ENCODE data around the gene CCDC78.
"Not testable (repeated sequence)": the region's sequence is repeated elsewhere in the genome, so short reads cannot be mapped to it uniquely, and the experiment has no call there.

The CCDC78 gene

GRCh38 chr16:761625-762513 lies 35.6 kb upstream of the CCDC78 start:
- DNase-seq (ENCODE audit: extremely low spot score, insufficient read length, low read depth) (no peak), FAIRE-seq (no peak)

DNA sequence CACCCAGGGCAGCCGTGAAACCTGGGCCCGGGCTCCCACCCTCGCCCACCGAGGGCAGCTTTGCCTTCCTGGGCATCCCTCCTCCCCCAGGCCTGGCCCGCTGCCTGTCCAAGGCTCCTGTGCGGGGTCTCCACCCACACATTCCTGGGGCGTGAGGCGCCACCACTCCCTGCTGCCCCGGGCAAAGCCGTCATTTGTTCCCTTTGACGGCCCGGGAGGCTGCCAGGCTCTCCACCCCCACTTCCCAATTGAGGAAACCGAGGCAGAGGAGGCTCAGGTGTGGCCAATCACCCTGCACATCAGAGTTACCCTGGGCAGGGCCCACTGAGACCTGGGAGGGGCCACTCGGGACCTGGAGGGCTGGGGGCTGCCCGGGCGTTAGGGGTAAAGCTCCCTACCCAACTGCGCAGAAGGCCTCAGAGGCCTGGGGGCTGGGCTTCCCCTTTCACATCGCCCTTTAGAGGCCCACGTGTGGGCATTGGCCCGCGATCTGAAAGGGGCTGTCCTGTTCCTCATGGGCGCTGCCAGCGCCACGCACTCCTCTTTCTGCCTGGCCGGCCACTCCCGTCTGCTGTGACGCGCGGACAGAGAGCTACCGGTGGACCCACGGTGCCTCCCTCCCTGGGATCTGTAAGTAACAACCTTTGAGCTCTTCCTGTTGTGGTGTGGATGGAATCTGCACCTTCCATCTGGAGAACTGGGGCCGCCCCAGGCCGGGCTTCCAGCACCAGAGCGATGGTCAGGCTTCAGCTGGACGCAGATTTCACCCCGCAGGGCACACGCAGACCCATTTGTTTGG lies 34.5 kb upstream of the CCDC78 start, which contains the start of gene MSLN:
MSLN (plus strand) TSS at position 190 of the 799 bp plus-strand sequence. CDS start 1,947 bp downstream, outside the sequence.
- DNase-seq (ENCODE audit: extremely low spot score, insufficient read length, low read depth) (no peak), FAIRE-seq (no peak)

- no peak for FAIRE-seq
- no peak for DNase-seq (ENCODE audit: extremely low spot score, insufficient read length, low read depth)
These were observed 33.8 kb upstream of the CCDC78 start for GRCh38 chr16:760065-760464.

- FAIRE-seq (no peak), DNase-seq (ENCODE audit: extremely low spot score, insufficient read length, low read depth) (no peak)
These were observed 33.1 kb upstream of the CCDC78 start for GRCh38 chr16:759110-759910.

DNA sequence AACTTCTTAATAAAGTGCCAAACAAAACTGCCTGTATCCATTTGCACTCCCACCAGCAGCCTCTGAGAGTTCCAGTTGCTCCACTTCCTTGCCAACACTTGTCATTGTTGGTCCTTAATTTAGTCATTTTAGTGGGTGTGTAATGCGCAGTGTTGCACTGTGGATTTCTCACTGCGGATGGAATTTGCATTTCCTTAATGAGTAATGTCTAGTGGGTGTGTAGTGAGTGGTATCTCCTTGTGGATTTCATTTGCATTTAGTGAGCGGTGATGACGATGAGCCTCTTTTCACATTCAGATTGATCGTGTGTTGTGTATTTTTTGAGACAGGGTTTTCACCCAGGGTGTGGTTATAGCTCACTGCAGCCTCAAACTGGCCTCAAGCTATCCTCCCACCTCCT lies 30.2 kb upstream of the CCDC78 start:
- FAIRE-seq (no peak), DNase-seq (ENCODE audit: extremely low spot score, insufficient read length, low read depth) (no peak)

DNA sequence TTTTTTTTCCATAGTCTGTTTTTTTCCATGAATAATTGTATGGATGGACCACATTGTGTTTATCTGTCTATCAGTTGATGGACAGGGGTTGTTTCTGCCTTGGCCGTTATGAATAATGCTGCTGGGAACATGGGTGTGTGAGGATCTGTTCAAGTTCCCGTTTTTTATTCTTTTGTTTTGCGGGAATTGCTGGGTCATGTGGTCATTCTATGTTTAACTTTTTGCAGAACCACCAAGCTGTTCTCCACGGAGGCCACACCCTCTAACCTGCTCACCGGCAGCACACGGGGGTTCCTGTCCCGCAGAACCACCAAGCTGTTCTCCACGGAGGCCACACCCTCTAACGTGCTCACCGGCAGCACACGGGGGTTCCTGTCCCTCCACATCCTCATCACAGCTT lies 28.4 kb upstream of the CCDC78 start:
- DNase-seq (ENCODE audit: extremely low spot score, insufficient read length, low read depth) (no peak), FAIRE-seq (no peak)

DNA sequence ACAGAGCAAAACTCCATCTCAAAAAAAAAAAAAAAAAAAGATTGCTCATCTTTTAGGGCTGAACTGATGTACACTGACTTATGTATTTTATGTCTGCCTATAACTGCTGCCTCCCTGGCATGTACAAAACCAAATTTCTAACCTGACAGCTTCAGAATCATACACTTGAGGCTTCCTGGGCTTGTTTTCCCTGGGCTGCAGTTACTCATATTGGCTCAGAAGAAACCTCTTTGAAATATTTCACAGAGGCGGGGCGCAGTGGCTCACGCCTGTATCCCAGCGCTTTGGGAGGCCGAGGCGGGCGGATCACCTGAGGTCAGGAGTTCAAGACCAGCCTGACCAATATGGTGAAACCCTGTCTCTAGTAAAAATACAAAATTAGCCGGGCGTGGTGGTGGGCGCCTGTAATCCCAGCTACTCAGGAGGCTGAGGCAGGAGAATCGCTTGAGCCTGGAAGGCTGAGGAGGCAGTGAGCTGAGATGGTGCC lies 27.9 kb upstream of the CCDC78 start:
- FAIRE-seq; DNase-seq (ENCODE audit: extremely low spot score, insufficient read length, low read depth): not testable (repeated sequence)

DNA sequence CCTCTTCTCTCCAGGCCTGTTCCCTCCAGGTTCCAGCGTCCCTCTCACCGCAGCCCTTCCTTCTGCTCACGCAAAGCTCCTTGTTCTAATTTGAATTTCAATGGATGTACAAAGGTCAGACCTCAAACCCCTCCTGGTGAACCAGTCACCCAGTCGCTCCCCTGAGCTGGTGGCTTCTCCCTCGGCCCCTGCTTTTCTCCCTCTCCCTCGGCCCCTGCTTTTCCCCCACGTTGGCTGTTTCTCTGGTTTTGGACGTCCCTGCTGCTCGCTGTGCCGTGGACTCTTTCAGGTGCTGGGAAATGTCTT lies 25.7 kb upstream of the CCDC78 start:
- DNase-seq (ENCODE audit: extremely low spot score, insufficient read length, low read depth) (no peak), FAIRE-seq (no peak)

- no peak for FAIRE-seq
- DNase-seq (ENCODE audit: extremely low spot score, insufficient read length, low read depth) = no peak
These were observed 25.1 kb upstream of the CCDC78 start for GRCh38 chr16:751152-752006.

- DNase-seq (ENCODE audit: extremely low spot score, insufficient read length, low read depth) (no peak), FAIRE-seq (no peak)
These were observed 24.2 kb upstream of the CCDC78 start for GRCh38 chr16:750485-750884.

GRCh38 chr16:749010-749409 lies 22.8 kb upstream of the CCDC78 start:
- DNase-seq (ENCODE audit: extremely low spot score, insufficient read length, low read depth) (no peak), FAIRE-seq (no peak)

DNA sequence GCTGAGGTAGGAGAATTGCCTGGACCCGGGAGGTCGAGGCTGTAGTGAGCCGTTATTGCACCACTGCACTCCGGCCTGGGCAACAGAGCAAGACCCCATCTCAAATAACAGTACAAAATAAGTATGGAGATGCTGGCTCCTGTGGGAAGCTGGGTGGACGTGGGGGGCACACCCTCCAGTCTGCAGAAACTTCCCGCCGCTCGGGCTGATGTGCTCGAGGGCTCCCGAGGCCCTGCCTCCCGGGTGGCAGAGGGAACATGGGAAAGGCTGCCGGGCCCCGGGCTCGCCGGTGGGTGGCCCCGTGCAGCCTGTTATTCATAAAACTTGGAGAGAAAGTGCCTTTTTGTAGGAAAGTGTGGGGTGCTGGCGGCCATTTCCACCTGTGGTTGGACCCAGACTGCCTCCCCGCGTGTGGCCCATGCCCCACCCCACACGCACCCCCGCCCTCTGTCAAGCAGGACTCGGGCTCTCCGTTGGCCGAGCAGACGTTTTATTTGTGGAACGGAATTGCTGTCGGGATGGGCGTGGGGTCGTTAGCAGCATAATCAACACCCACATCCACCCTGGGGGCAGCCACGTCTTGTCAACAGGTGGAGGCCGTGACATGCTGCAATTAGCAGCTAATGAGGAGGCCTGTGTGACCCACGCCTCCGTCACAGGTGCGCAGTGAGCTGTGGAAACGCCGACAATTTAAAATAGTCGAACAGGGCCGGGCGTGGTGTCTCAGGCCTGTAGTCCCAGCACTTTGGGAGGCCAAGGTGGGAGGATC lies 21.9 kb upstream of the CCDC78 start:
- DNase-seq (ENCODE audit: extremely low spot score, insufficient read length, low read depth) = no peak
- no peak for FAIRE-seq

GRCh38 chr16:746637-747036 lies 20.4 kb upstream of the CCDC78 start:
- FAIRE-seq (no peak), DNase-seq (ENCODE audit: extremely low spot score, insufficient read length, low read depth) (no peak)

GRCh38 chr16:745739-746138 lies 19.5 kb upstream of the CCDC78 start:
- FAIRE-seq (no peak), DNase-seq (ENCODE audit: extremely low spot score, insufficient read length, low read depth) (no peak)

GRCh38 chr16:743794-744500 lies 17.7 kb upstream of the CCDC78 start:
- no peak for DNase-seq (ENCODE audit: extremely low spot score, insufficient read length, low read depth)

DNA sequence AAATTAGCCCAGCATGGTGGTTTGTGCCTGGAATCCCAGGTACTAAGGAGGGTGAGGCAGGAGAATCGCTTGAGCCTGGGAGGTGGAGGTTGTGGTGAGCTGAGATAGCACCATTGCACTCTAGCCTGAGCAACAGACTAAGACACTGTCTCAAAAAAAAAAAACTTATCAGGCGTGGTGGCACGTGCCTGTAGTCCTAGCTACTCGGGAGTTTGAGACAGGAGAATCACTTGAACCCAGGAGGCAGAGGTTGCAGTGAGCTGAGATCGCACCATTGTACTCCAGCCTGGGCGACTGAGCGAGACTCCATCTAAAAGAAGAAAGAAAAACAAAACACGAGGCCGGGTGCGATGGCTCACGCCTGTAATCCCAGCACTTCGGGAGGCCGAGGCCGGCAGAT lies 16.7 kb upstream of the CCDC78 start:
- not testable (repeated sequence) for DNase-seq (ENCODE audit: extremely low spot score, insufficient read length, low read depth); FAIRE-seq

More at GRCh38 chr16:743794-744500, 17.7 kb upstream of the CCDC78 start:
- FAIRE-seq = no peak

DNA sequence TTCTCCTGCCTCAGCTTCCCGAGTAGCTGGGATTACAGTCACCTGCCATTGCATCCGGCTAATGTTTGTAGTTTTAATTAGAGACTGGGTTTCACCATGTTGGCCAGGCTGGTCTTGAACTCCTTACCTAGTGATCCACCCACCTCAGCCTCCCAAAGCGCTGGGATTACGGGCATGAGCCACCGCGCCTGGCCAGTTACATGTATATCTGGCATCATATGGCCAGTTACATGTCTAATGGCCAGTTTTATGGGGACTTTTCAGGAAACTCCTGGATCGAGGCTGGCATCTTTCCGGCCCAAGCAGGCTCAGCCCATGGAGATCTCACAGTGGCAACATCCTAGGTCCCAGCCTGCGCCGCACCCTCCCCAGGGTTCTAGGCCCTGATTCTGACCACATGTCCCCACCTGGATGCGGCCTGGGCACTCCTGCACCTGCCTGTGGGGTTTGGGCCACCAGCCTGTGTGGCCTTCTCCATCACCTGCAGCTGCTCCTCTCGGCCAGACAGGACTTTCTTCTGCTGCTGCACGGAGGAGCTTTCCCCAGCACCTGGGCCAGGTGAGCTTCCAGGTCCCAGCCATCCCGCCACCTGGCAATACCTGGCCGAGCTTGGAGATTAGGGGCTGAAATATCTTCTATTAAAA lies 15.9 kb upstream of the CCDC78 start:
- no peak for FAIRE-seq
- no peak for DNase-seq (ENCODE audit: extremely low spot score, insufficient read length, low read depth)
